Skin of body (tissue), 2 donors: ENCODE results near the gene PPM1N. TPM values are rescaled to one million over a fixed set of nuclear protein-coding genes. Genes with fewer than 3 reads are reported as not detected.

ENCODE experiments used
- DNase-seq: peaks from one replicate; lab custom pipeline; 2025; lab: John Stamatoyannopoulos, UW
- total RNA-seq: library from RNA; depleted of rRNA; stranded (reverse); fragments of >200 nt; gene quantifications from one replicate; pipeline ENCODE4 v1.2.3, GENCODE V29; 2014

Gene PPM1N
- total RNA-seq, 1 donor from 2014 or later, result 1.7 TPM

DNA sequence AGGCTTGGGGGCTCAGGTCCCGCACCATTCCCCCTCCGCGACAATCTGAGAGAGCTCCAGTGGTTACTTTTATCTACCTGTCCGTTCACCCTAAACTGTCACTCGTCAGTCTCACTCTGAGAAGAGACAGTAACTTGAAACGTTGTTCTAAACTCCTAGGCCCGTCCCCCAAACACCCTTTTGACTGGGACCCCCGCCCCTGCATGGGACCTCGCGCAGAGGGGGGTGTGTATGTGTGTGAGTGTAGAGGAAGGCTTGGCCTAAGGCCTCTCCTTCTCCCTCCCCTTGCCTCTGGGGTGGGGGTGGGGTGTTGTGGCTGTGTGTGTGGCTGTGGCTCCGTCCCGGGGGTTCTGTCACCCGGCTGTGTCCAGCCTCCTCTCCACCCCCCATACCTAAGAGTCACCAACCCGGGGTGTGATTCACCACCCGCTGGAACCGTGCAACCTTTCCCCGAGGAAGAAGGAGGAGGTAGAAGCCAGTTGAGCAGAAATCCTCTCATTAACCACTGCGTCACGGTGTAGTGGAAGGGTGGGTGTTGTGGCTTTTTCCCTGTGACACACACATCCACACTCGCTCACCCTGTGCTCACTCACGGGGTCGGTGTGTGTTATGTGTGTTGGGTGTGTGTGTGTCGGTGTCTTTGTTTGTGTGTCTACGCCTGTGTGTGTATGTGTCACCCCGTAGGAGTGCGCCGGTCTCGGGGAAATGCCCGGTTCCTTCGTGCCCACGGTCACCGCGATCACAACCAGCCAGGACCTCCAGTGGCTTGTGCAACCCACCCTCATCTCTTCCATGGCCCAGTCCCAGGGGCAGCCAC is 28.1 kb upstream of the PPM1N start:
- no peak for DNase-seq

DNA sequence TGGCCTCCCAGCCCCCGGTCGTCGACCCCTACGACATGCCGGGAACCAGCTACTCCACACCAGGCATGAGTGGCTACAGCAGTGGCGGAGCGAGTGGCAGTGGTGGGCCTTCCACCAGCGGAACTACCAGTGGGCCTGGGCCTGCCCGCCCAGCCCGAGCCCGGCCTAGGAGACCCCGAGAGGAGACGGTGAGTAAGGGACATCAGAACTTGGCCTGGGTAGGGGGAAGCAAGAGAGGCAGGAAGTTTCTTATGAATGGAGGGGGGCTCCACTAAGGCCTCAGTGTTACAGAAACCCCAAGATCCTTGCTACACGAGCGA is 27.5 kb upstream of the PPM1N start:
- no peak for DNase-seq

DNA sequence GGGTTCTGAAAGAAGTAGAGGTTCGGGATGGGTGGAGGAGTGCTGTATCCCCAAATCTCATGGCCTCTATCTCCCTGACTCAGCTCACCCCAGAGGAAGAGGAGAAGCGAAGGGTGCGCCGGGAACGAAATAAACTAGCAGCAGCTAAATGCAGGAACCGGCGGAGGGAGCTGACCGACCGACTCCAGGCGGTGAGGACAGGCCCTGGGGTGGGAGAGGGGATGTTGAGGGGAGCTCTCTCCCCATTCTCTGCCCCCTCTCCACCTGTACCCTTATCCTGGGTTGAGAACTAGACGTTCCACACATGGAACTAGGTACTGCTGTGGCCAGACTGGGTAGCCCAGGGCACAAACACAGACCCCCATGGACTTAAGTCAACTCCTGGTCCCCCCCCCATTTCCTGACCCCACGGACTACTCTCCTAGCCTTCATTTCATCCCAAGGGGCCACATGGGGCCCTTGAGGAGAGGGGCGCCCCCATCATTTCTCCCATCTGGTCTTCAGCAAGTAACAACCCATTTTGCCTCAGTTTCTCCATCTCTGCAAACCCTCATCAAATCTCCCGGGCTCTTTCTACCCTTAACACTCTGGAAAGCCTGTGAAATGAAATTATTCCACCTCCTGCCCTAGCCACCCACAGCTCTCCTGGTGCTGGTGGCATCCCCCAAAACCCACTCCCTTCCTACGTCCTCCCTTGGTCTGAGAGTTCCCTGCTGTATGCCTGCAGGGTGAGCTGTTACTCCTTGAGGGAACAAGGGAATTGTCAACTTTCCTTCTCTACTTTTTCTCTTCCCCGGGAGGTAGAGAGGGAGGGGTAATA is 26.9 kb upstream of the PPM1N start:
- DNase-seq, result no peak

DNA sequence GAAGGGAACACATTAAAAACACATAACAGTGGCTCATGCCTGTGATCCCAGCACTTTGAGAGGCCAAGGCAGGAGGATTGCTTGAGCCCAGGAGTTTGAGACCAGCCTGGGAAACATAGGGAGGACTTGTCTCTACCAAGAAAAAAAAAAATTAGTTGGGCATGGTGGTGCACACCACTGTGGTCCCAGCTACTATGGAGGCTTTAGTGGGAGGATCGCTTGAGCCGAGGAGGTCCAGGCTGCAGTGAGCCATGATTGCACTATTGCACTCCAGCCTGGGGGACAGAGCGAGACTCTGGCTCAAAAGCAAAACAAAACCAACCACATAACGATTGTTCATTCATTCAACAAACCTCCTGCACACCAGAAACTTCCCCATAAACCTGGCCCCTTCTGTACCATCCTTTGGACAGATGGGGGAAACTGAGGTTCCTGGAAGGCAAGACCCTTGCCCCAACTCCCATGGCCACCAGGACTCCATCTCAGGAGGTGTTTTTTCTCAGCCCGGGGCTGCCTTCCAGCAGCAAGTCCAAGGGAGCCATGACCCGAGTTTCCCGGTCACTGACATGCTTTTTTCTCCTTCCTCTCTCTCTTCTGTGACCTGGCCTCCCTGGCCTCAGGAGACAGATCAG is 26.2 kb upstream of the PPM1N start:
- DNase-seq, result no peak

DNA sequence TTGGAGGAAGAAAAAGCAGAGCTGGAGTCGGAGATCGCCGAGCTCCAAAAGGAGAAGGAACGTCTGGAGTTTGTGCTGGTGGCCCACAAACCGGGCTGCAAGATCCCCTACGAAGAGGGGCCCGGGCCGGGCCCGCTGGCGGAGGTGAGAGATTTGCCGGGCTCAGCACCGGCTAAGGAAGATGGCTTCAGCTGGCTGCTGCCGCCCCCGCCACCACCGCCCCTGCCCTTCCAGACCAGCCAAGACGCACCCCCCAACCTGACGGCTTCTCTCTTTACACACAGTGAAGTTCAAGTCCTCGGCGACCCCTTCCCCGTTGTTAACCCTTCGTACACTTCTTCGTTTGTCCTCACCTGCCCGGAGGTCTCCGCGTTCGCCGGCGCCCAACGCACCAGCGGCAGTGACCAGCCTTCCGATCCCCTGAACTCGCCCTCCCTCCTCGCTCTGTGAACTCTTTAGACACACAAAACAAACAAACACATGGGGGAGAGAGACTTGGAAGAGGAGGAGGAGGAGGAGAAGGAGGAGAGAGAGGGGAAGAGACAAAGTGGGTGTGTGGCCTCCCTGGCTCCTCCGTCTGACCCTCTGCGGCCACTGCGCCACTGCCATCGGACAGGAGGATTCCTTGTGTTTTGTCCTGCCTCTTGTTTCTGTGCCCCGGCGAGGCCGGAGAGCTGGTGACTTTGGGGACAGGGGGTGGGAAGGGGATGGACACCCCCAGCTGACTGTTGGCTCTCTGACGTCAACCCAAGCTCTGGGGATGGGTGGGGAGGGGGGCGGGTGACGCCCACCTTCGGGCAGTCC is 25.5 kb upstream of the PPM1N start:
- no peak for DNase-seq

DNA sequence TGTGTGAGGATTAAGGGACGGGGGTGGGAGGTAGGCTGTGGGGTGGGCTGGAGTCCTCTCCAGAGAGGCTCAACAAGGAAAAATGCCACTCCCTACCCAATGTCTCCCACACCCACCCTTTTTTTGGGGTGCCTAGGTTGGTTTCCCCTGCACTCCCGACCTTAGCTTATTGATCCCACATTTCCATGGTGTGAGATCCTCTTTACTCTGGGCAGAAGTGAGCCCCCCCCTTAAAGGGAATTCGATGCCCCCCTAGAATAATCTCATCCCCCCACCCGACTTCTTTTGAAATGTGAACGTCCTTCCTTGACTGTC is 24.9 kb upstream of the PPM1N start:
- no peak for DNase-seq

DNA sequence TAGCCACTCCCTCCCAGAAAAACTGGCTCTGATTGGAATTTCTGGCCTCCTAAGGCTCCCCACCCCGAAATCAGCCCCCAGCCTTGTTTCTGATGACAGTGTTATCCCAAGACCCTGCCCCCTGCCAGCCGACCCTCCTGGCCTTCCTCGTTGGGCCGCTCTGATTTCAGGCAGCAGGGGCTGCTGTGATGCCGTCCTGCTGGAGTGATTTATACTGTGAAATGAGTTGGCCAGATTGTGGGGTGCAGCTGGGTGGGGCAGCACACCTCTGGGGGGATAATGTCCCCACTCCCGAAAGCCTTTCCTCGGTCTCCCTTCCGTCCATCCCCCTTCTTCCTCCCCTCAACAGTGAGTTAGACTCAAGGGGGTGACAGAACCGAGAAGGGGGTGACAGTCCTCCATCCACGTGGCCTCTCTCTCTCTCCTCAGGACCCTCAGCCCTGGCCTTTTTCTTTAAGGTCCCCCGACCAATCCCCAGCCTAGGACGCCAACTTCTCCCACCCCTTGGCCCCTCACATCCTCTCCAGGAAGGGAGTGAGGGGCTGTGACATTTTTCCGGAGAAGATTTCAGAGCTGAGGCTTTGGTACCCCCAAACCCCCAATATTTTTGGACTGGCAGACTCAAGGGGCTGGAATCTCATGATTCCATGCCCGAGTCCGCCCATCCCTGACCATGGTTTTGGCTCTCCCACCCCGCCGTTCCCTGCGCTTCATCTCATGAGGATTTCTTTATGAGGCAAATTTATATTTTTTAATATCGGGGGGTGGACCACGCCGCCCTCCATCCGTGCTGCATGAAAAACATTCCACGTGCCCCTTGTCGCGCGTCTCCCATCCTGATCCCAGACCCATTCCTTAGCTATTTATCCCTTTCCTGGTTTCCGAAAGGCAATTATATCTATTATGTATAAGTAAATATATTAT is 24.3 kb upstream of the PPM1N start:
- no peak for DNase-seq

DNA sequence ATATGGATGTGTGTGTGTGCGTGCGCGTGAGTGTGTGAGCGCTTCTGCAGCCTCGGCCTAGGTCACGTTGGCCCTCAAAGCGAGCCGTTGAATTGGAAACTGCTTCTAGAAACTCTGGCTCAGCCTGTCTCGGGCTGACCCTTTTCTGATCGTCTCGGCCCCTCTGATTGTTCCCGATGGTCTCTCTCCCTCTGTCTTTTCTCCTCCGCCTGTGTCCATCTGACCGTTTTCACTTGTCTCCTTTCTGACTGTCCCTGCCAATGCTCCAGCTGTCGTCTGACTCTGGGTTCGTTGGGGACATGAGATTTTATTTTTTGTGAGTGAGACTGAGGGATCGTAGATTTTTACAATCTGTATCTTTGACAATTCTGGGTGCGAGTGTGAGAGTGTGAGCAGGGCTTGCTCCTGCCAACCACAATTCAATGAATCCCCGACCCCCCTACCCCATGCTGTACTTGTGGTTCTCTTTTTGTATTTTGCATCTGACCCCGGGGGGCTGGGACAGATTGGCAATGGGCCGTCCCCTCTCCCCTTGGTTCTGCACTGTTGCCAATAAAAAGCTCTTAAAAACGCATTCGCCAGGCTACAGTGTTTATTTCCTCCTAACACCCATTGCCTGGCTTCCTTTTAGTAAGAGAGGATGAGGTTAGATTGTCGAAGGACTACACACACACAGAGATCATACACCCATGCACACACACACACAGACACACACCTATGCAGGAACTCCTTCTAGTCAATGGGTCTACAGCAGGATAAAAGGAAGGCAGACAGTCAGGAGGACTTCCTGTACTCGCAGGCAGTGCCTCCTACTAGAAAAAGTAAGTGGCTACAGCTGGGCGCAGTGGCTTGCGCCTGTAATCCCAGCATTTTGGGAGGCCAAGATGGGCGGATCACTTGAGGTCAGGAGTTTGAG is 23.4 kb upstream of the PPM1N start:
- peak; percentile 34 for DNase-seq

DNA sequence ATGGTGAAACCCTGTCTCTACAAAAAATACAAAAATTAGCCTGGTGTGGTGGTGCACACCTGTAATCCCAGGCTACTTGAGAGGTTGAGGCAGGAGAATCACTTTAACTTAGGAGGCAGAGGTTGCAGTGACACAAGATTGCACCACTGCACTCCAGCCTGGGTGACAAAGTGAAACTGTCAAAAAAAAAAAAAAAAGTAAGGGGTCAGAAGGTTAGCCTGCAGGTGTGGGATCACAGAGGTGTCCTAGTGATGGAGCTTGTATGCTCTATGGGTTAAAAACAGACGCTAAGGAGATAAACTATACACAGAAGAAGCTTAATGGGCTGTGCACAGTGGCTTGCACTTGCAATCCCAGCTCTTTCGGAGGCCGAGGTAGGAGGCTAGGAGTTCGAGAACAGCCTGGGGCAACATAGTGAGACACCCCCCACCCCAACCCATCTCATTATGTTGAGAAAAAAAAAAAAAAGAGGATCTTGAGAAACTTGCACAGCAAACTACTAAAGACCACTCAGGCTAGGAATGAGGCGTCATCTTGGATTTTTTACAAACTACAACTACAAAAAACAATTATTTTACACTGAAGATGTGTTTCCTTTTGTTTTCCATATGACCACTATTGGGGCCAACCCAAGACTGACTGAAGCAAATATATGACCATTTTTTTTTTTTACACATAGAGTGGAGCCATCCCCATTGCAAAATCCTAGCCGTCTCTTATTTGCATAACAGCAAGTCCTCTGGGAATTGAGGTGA is 22.5 kb upstream of the PPM1N start:
- DNase-seq, result peak; percentile 73

DNA sequence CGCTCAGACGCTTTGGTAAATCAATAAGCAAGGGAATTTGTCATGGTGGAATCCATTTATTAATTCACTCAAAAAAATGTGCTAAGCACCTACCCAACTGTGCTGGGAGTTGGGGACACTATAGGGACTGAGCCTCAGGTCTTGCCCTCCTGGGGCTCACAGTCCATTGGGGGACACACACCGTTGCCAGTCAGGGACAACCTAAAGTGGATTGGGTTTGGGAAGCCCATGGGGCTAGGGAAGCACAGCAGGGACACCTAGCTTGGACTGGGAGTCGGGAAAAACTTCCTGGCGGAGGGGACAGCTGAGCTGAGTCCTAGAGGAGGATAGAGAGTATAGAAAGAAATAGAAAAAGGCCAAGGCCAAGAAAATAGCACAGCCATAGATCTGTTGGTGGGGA is 21.9 kb upstream of the PPM1N start:
- no peak for DNase-seq

DNA sequence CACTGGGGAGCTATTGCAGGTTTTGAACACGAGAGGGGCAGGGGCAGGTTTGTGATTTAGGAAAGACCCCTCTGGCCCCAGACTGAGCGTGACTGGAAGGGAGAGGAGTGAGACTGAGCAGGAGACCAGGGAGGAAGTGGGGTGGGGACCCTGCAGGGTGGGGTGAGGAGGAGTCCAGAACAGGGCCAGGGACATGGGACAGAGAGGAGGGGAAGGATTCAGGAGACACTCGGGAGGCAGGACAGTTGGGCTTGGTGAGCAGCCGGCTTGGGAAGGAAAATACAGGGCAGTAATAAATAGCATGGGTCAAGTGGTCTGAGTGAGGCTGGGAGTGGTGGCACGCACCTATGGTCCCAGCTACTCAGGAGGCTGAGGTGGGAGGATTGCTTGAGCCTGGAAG is 21.1 kb upstream of the PPM1N start:
- no peak for DNase-seq

DNA sequence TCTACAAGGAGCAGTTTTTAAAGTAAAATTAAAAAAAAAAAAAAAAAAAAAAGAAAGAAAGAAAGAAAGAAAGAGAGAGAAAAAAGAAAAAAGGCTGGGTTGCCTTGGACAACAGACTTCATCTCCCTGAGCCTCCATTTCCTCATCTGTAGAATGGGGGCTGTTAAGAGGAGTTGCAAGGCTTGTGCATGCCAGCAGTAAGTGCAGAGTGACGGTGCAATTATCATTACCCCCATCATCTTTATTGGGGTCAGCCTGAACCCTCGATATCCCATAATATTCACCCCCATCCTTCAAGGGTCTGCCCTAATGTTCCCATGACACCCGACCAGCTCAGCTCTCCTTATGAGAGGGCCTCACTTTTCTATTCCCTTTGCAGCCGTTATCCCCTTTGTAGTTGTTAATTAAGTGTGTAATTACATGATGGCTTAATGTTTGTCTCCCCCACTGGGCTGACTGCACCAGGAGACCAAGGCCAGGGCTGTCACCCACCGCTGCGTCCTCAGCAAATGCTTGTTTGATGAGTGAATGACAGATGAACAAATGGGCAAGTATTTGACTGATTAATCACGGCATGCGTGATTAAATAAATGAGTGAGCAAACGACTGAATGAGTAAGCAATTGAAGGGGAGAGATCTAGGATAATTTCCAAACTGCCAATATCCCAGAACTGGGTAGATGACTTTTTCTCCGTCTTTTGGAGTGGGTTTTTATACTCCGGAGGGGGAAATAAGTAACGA is 20.4 kb upstream of the PPM1N start:
- peak; percentile 27 for DNase-seq

DNA sequence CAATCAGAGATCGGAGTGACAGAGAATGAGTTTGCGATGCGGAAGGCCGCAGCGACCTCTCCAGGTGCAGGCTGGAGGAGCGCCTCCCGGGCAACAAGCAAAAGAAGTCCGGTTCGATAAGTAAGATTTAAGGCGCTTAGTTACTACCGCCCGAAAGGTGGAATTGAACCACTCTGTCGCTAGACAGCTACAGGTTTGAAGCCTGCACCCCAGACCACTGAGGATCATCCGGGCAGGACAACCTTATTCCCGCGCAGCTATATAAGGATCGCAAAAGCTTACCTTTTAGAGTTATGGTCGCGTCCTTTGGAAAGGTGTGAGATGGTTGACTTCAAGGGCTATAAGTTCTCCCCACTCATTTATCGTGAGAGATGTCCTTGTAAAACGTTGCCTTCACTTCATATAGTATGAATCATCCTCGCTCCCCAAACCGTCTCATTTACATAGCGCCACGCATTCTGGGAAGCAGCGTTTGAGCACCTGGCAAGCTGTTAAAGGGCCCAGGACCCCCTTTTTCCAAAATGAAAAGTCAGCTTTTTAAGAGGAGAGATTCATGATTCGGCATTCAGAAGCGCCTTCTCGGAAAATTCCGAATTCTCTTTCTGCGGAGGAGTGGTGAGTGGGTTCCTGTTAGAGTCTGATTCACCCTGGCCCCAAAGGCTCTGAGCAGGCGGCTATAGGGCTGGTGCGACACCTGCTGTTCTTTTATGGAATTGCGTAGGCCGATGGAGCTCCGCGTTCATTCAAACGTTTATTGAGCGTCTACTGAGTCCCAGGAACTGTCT is 19.6 kb upstream of the PPM1N start:
- DNase-seq, result peak; percentile 97

DNA sequence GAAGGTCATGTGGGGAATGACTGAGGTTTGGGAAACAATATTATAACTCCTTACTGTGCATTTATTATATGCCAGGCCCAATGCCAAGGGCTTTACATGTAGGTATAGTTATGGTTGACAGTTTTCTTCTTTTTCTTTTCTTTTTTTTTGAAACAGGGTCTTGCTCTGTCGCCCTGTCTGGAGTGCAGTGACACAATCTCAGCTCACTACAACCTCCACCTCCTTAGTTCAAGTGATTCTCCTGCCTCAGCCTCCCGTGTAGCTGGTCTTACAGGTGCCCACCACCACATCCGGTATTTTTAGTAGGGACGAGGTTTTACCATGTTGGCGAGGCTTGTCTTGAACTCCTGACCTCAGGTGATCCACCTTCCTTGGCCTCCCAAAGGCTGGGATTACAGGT is 15.2 kb upstream of the PPM1N start:
- no peak for DNase-seq

DNA sequence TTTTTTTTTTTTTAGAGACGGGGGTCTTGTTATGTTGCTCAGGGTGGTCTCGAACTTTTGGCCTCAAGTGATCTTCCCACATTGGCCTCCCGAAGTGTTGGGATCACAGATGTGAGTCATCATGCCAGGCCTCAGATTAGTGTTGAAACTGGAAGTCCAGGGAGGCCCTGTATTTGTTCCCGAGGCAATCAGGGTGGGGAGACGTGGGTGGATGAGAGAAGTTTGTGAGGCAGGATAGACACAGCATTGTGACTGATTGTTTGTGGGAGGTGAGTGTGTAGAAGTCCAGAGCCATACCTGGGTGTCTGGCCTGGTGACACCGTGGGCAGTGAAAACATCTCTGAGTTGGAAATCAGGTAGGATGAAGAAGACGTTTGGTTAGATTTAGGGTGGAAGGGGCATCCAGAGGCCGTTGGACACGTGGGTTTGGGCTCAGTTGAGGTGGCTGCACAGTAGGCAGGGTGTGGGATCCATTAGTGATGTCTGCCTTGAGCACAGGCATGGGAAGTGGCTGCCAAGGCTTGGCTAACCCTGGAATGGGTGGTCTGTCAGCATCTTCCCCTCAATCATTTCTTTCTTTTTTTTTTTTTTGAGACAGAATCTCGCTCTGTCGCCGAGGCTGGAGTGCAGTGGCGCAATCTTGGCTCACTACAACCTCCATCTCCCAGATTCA is 13.8 kb upstream of the PPM1N start:
- no peak for DNase-seq

DNA sequence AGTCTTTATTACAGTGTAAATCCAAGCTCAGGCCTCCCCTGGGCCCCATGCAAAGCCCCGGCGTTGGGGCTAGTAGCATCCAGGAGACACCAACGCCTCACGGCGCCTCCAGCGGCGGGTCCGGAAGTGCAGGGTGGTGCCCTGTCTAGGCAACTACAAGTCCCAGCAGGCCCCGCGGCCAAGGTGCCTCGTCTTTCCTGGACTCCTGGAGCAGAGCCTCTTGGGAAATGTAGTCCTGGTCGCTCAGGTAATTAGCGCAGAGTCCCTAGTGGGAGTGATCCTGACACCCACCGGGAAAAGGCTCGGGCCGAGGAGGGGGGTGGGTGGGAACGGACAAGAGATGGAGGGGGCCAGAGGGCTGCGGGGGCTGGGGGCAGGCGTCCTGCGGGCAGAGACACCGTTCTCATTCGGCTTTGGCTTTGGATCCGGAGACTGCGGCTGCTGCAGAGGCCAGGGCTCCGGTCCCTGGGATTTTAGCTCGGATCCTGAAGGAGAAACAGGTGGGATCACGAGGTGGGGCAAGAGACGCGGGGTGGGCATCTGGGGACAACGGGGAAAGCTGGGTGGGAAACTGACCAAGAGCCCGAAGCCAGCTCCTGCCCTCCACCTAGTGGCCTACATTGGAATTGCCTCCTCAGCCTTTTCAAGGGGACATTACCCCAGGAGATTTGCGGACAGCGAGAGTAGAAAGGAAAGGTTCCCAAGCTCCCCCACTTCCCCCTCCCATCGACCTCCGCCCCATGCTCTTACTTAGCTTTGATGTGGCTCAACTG is 12.8 kb upstream of the PPM1N start:
- peak; percentile 93 for DNase-seq
